ENCODE results near the gene SPC24. TPM values are rescaled to one million over a fixed set of nuclear protein-coding genes. Genes with fewer than 3 reads are reported as not detected.

The SPC24 gene
- total RNA-seq, 1 donor from 2014 or later: 3.2 TPM

DNA sequence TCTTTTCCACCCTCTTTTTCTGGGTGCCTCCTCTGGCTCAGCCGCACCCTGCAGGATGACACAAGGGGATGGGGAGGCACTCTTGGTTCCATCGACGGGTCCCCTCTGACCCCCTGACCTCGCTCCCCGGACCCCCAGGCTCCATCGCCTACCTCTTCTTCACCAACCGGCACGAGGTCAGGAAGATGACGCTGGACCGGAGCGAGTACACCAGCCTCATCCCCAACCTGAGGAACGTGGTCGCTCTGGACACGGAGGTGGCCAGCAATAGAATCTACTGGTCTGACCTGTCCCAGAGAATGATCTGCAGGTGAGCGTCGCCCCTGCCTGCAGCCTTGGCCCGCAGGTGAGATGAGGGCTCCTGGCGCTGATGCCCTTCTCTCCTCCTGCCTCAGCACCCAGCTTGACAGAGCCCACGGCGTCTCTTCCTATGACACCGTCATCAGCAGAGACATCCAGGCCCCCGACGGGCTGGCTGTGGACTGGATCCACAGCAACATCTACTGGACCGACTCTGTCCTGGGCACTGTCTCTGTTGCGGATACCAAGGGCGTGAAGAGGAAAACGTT is 42.4 kb downstream of the SPC24 start:
- TF ChIP-seq, protein P1, sequence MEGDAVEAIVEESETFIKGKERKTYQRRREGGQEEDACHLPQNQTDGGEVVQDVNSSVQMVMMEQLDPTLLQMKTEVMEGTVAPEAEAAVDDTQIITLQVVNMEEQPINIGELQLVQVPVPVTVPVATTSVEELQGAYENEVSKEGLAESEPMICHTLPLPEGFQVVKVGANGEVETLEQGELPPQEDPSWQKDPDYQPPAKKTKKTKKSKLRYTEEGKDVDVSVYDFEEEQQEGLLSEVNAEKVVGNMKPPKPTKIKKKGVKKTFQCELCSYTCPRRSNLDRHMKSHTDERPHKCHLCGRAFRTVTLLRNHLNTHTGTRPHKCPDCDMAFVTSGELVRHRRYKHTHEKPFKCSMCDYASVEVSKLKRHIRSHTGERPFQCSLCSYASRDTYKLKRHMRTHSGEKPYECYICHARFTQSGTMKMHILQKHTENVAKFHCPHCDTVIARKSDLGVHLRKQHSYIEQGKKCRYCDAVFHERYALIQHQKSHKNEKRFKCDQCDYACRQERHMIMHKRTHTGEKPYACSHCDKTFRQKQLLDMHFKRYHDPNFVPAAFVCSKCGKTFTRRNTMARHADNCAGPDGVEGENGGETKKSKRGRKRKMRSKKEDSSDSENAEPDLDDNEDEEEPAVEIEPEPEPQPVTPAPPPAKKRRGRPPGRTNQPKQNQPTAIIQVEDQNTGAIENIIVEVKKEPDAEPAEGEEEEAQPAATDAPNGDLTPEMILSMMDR (IDR thresholded peaks at IDR 0.05; ENCODE audit: insufficient read depth, low read depth, low read length): no peak
- TF ChIP-seq EZH2 (IDR thresholded peaks at IDR 0.05; ENCODE audit: insufficient read depth, low read length): no peak
- no peaks in the 10 kb centered on the region for H3K4me1 Mint-ChIP-seq (ENCODE audit: low read depth, unreplicated experiment)
- no peak overlapping the region for H3K27ac ChIP-seq (ENCODE audit: low read depth, low read length)
- H3K36me3 Mint-ChIP-seq (ENCODE audit: low read depth, unreplicated experiment): peaks cover 22% of the 10 kb centered on the region
- no peaks in the 10 kb centered on the region for H3K4me1 ChIP-seq (ENCODE audit: insufficient read depth, low read length)
- H3K36me3 ChIP-seq (ENCODE audit: insufficient read depth, low read length): peaks cover 54% of the 10 kb centered on the region
- H3K9me3 ChIP-seq (ENCODE audit: insufficient read depth, low read depth, low read length): no peaks in the 10 kb centered on the region
- H3K9me3 Mint-ChIP-seq (ENCODE audit: unreplicated experiment): no peaks in the 10 kb centered on the region
- H4K20me1 ChIP-seq (ENCODE audit: insufficient read depth, low read length): peaks cover 83% of the 10 kb centered on the region
- no peak overlapping the region for H2AFZ ChIP-seq (ENCODE audit: low read depth, low read length)
- no peak overlapping the region for H3K4me2 ChIP-seq (ENCODE audit: low read length)
- FAIRE-seq (no peak), DNase-seq (ENCODE audit: low read depth) (no peak)
- H3K27me3 Mint-ChIP-seq (ENCODE audit: low read depth, unreplicated experiment): no peaks in the 10 kb centered on the region
- no peak overlapping the region for H3K4me3 Mint-ChIP-seq (ENCODE audit: unreplicated experiment)
- no peak overlapping the region for H3K9ac ChIP-seq (ENCODE audit: low read length)
- H3K79me2 ChIP-seq (ENCODE audit: insufficient read depth, low read length): peaks cover 13% of the 10 kb centered on the region
- H3K4me3 ChIP-seq (ENCODE audit: insufficient read depth, low read depth, low read length): no peak overlapping the region
- H3K27ac Mint-ChIP-seq (ENCODE audit: unreplicated experiment): no peak overlapping the region
- H3K27me3 ChIP-seq (ENCODE audit: insufficient read depth, low read length): no peaks in the 10 kb centered on the region

DNA sequence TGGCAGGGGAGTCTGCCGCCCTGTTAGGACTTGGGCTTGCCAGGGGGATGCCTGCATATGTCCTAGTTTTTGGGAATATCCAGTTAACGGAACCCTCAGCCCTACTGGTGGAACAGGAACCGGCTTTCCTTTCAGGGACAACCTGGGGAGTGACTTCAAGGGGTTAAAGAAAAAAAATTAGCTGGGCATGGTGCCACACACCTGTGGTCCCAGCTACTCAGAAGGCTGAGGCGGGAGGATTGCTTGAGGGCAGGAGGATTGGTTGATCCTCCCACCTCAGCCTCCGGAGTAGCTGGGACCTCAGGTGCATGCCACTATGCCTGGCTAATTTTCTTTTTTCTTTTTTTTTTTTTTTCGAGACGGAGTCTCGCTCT is 43.8 kb downstream of the SPC24 start:
- peaks cover 44% of the 10 kb centered on the region for H3K36me3 ChIP-seq (ENCODE audit: insufficient read depth, low read length)
- H4K20me1 ChIP-seq (ENCODE audit: insufficient read depth, low read length): peaks cover 76% of the 10 kb centered on the region
- no peaks in the 10 kb centered on the region for H3K27me3 ChIP-seq (ENCODE audit: insufficient read depth, low read length)
- H3K36me3 Mint-ChIP-seq (ENCODE audit: low read depth, unreplicated experiment): peaks cover 22% of the 10 kb centered on the region
- no peak overlapping the region for H3K27ac Mint-ChIP-seq (ENCODE audit: unreplicated experiment)
- H3K79me2 ChIP-seq (ENCODE audit: insufficient read depth, low read length): peaks cover 16% of the 10 kb centered on the region
- H3K9me3 ChIP-seq (ENCODE audit: insufficient read depth, low read depth, low read length): no peaks in the 10 kb centered on the region
- no peaks in the 10 kb centered on the region for H3K9me3 Mint-ChIP-seq (ENCODE audit: unreplicated experiment)
- no peak overlapping the region for H3K4me3 ChIP-seq (ENCODE audit: insufficient read depth, low read depth, low read length)
- no peak overlapping the region for H3K27ac ChIP-seq (ENCODE audit: low read depth, low read length)
- DNase-seq (ENCODE audit: low read depth) (no peak), FAIRE-seq (no peak)
- no peaks in the 10 kb centered on the region for H3K27me3 Mint-ChIP-seq (ENCODE audit: low read depth, unreplicated experiment)
- H3K4me3 Mint-ChIP-seq (ENCODE audit: unreplicated experiment): no peak overlapping the region
- no peaks in the 10 kb centered on the region for H3K4me1 Mint-ChIP-seq (ENCODE audit: low read depth, unreplicated experiment)
- H2AFZ ChIP-seq (ENCODE audit: low read depth, low read length): no peak overlapping the region
- TF ChIP-seq EZH2 (IDR thresholded peaks at IDR 0.05; ENCODE audit: insufficient read depth, low read length): no peak
- TF ChIP-seq, protein P1 (IDR thresholded peaks at IDR 0.05; ENCODE audit: insufficient read depth, low read depth, low read length): no peak
- H3K4me2 ChIP-seq (ENCODE audit: low read length): no peak overlapping the region
- H3K9ac ChIP-seq (ENCODE audit: low read length): no peak overlapping the region
- no peaks in the 10 kb centered on the region for H3K4me1 ChIP-seq (ENCODE audit: insufficient read depth, low read length)

DNA sequence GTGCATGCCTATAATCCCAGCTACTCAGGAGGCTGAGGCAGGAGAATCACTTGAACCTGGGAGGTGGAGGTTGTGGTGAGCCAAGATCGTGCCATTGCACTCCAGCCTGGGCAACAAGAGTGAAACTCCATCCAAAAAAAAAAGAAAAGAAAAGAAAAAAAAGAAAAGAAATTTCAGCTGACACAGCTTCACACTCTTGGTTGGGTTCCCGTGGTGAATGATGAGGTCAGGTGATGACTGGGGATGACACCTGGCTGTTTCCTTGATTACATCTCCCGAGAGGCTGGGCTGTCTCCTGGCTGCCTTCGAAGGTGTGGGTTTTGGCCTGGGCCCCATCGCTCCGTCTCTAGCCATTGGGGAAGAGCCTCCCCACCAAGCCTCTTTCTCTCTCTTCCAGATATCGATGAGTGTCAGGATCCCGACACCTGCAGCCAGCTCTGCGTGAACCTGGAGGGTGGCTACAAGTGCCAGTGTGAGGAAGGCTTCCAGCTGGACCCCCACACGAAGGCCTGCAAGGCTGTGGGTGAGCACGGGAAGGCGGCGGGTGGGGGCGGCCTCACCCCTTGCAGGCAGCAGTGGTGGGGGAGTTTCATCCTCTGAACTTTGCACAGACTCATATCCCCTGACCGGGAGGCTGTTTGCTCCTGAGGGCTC is 44.3 kb downstream of the SPC24 start:
- Mint-ChIP-seq H3K27me3 (ENCODE audit: low read depth, unreplicated experiment) (no peaks in the 10 kb centered on the region), H3K4me3 (ENCODE audit: unreplicated experiment) (no peak overlapping the region), H3K36me3 (ENCODE audit: low read depth, unreplicated experiment) (peaks cover 20% of the 10 kb centered on the region), H3K4me1 (ENCODE audit: low read depth, unreplicated experiment) (no peaks in the 10 kb centered on the region), H3K27ac (ENCODE audit: unreplicated experiment) (no peak overlapping the region), H3K9me3 (ENCODE audit: unreplicated experiment) (no peaks in the 10 kb centered on the region)
- H3K79me2 ChIP-seq (ENCODE audit: insufficient read depth, low read length): peaks cover 19% of the 10 kb centered on the region
- DNase-seq (ENCODE audit: low read depth): no peak
- no peaks in the 10 kb centered on the region for H3K9me3 ChIP-seq (ENCODE audit: insufficient read depth, low read depth, low read length)
- H3K4me1 ChIP-seq (ENCODE audit: insufficient read depth, low read length): no peaks in the 10 kb centered on the region
- no peaks in the 10 kb centered on the region for H3K27me3 ChIP-seq (ENCODE audit: insufficient read depth, low read length)
- H3K27ac ChIP-seq (ENCODE audit: low read depth, low read length): no peak overlapping the region
- no peak for TF ChIP-seq EZH2 (IDR thresholded peaks at IDR 0.05; ENCODE audit: insufficient read depth, low read length)
- TF ChIP-seq, protein P1 (IDR thresholded peaks at IDR 0.05; ENCODE audit: insufficient read depth, low read depth, low read length): no peak
- FAIRE-seq: no peak
- no peak overlapping the region for H3K4me2 ChIP-seq (ENCODE audit: low read length)
- H4K20me1 ChIP-seq (ENCODE audit: insufficient read depth, low read length): peaks cover 76% of the 10 kb centered on the region
- no peak overlapping the region for H2AFZ ChIP-seq (ENCODE audit: low read depth, low read length)
- no peak overlapping the region for H3K4me3 ChIP-seq (ENCODE audit: insufficient read depth, low read depth, low read length)
- no peak overlapping the region for H3K9ac ChIP-seq (ENCODE audit: low read length)
- H3K36me3 ChIP-seq (ENCODE audit: insufficient read depth, low read length): peaks cover 45% of the 10 kb centered on the region
